ENCODE measurements around the gene DKKL1.

- no peak for TF ChIP-seq CTCF (IDR thresholded peaks at IDR 0.05)
- no peak for TF ChIP-seq MXI1 (IDR thresholded peaks at IDR 0.05; ENCODE audit: low read depth, low read length)
- TF ChIP-seq, protein P1, sequence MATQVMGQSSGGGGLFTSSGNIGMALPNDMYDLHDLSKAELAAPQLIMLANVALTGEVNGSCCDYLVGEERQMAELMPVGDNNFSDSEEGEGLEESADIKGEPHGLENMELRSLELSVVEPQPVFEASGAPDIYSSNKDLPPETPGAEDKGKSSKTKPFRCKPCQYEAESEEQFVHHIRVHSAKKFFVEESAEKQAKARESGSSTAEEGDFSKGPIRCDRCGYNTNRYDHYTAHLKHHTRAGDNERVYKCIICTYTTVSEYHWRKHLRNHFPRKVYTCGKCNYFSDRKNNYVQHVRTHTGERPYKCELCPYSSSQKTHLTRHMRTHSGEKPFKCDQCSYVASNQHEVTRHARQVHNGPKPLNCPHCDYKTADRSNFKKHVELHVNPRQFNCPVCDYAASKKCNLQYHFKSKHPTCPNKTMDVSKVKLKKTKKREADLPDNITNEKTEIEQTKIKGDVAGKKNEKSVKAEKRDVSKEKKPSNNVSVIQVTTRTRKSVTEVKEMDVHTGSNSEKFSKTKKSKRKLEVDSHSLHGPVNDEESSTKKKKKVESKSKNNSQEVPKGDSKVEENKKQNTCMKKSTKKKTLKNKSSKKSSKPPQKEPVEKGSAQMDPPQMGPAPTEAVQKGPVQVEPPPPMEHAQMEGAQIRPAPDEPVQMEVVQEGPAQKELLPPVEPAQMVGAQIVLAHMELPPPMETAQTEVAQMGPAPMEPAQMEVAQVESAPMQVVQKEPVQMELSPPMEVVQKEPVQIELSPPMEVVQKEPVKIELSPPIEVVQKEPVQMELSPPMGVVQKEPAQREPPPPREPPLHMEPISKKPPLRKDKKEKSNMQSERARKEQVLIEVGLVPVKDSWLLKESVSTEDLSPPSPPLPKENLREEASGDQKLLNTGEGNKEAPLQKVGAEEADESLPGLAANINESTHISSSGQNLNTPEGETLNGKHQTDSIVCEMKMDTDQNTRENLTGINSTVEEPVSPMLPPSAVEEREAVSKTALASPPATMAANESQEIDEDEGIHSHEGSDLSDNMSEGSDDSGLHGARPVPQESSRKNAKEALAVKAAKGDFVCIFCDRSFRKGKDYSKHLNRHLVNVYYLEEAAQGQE (IDR thresholded peaks at IDR 0.05; ENCODE audit: low read depth, low read length), result no peak
- TF ChIP-seq POLR2AphosphoS5 (IDR thresholded peaks at IDR 0.05; ENCODE audit: low read depth, low read length), result no peak
- no peak for TF ChIP-seq RAD21 (IDR thresholded peaks at IDR 0.05; ENCODE audit: low read length)
- TF ChIP-seq, protein P2, sequence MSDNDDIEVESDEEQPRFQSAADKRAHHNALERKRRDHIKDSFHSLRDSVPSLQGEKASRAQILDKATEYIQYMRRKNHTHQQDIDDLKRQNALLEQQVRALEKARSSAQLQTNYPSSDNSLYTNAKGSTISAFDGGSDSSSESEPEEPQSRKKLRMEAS (IDR thresholded peaks at IDR 0.05; ENCODE audit: low read depth), result no peak
- TF ChIP-seq EZH2phosphoT487 (IDR thresholded peaks at IDR 0.05; ENCODE audit: borderline replicate concordance, low read depth), result 0 out of 2 replicates have a peak, but pooled peaks have one; percentile 28
- no peak for TF ChIP-seq GABPA (IDR thresholded peaks at IDR 0.05; ENCODE audit: low read depth)
- no peak for TF ChIP-seq TAF1 (IDR thresholded peaks at IDR 0.05; ENCODE audit: borderline replicate concordance, low read depth, low read length)
- TF ChIP-seq EP300 (IDR thresholded peaks at IDR 0.05; ENCODE audit: borderline replicate concordance in 1 of 2, low read depth in 1 of 2, low read length in 1 of 2), result no peak
- no peak for TF ChIP-seq YY1 (IDR thresholded peaks at IDR 0.05; ENCODE audit: low read depth)
Observed at GRCh38 chr19:49421039-49421877, 57.6 kb downstream of the DKKL1 start.

Measured in SK-N-SH (cell line).